ENCODE data around the gene FLOT2.
A peak's percentile ranks its signal among the peaks of the same experiment; 100 is the strongest.

FLOT2 gene

DNA sequence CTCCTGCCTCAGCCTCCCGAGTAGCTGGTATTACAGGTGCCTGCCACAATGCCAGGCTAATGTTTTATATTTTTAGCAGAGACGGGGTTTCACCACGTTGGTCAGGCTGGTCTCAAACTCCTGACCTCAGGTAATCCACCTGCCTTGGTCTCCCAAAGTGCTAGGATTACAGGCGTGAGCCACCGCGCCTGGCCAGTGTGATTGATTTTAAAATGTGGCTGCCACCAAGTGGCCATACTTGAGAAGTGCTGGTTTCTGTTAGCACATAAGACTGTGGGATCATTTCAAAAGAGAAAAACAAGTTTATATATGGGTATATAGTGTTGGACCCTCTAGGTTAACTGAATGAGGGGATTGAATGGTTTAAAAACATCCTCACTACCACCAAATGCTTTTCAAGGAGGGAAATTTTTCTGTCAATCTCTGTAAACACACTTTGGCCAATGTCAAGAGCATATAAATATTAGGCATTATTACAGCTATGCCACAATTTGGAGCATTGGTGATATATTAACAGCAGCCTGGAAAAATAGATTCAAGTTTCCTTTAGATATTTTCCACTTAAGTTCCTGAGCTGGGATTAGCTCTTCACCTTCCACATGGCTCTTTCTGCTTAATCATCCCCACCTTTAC is 18.9 kb upstream of the FLOT2 start:
- peaks cover 93 to 100% (median 95%) of the 10 kb centered on the region in 3 donors for H3K36me3 ChIP-seq

DNA sequence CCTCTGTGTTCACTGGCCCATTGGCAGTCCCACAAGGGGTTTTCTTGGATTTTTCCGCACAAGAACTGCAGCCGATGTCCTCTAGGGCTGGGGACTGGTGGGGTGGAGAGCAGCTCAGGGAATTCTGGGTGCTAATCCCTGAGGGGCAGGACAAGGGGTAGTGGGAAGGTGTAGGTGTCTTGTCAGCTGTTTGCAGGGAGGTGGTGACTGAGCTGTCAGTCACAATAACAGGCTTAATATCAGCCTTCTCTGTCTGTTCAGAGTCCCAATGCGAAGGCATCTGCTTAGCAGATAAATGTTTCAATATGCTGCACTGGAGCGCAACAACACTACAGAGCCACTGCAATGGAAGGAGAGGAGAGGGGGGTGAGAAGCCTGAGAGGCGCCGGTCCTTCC is 15.4 kb upstream of the FLOT2 start:
- H3K27me3 ChIP-seq: no peaks in the 10 kb centered on the region
- TF ChIP-seq, protein P1, sequence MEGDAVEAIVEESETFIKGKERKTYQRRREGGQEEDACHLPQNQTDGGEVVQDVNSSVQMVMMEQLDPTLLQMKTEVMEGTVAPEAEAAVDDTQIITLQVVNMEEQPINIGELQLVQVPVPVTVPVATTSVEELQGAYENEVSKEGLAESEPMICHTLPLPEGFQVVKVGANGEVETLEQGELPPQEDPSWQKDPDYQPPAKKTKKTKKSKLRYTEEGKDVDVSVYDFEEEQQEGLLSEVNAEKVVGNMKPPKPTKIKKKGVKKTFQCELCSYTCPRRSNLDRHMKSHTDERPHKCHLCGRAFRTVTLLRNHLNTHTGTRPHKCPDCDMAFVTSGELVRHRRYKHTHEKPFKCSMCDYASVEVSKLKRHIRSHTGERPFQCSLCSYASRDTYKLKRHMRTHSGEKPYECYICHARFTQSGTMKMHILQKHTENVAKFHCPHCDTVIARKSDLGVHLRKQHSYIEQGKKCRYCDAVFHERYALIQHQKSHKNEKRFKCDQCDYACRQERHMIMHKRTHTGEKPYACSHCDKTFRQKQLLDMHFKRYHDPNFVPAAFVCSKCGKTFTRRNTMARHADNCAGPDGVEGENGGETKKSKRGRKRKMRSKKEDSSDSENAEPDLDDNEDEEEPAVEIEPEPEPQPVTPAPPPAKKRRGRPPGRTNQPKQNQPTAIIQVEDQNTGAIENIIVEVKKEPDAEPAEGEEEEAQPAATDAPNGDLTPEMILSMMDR (IDR thresholded peaks at IDR 0.05): no peak
- H3K9me3 ChIP-seq: no peaks in the 10 kb centered on the region
- no peak overlapping the region for H3K4me3 ChIP-seq
- DNase-seq: no peak
- no peak overlapping the region for H3K27ac ChIP-seq
- H3K4me1 ChIP-seq: peaks cover 0 to 15% (median 10%) of the 10 kb centered on the region in 4 donors
- intact Hi-C loops (cut with DNase I; ENCODE audit: low total_unique reads): no loop called here
- peaks cover 80 to 100% (median 90%) of the 10 kb centered on the region in 3 donors for H3K36me3 ChIP-seq

More for the DNA sequence above, 18.9 kb upstream of the FLOT2 start:
- peak in 1 of 2 donors; percentile 51 for DNase-seq
- Histone ChIP-seq H3K27ac (no peak overlapping the region), H3K9me3 (no peaks in the 10 kb centered on the region), H3K4me3 (no peak overlapping the region), H3K27me3 (no peaks in the 10 kb centered on the region), H3K4me1 (no peaks in the 10 kb centered on the region)
- intact Hi-C loops (cut with DNase I; ENCODE audit: low total_unique reads): loop anchor here (5.0 kb wide), 1 partner anchor 154 kb away; no protein-coding TSS in a partner anchor
- TF ChIP-seq, protein P1 (IDR thresholded peaks at IDR 0.05): peak; percentile 62 to 72

GRCh38 chr17:28912281-28912937 is 14.9 kb upstream of the FLOT2 start:
- Histone ChIP-seq H3K27me3 (no peaks in the 10 kb centered on the region), H3K4me1 (peaks cover 0 to 16% (median 10%) of the 10 kb centered on the region in 4 donors), H3K27ac (no peak overlapping the region), H3K9me3 (no peaks in the 10 kb centered on the region), H3K36me3 (peaks cover 75 to 100% (median 90%) of the 10 kb centered on the region in 3 donors), H3K4me3 (no peak overlapping the region)
- intact Hi-C loops (cut with DNase I; ENCODE audit: low total_unique reads): no loop called here
- no peak for DNase-seq
- TF ChIP-seq, protein P1 (IDR thresholded peaks at IDR 0.05): no peak

GRCh38 chr17:28911411-28912045 is 14.0 kb upstream of the FLOT2 start:
- H3K36me3 ChIP-seq: peaks cover 67 to 100% (median 90%) of the 10 kb centered on the region in 3 donors
- H3K27ac ChIP-seq: no peak overlapping the region
- TF ChIP-seq, protein P1 (IDR thresholded peaks at IDR 0.05): no peak
- H3K9me3 ChIP-seq: no peaks in the 10 kb centered on the region
- intact Hi-C loops (cut with DNase I; ENCODE audit: low total_unique reads): no loop called here
- no peak for DNase-seq
- H3K4me1 ChIP-seq: peaks cover 0 to 16% (median 10%) of the 10 kb centered on the region in 4 donors
- H3K4me3 ChIP-seq: no peak overlapping the region
- H3K27me3 ChIP-seq: no peaks in the 10 kb centered on the region

DNA sequence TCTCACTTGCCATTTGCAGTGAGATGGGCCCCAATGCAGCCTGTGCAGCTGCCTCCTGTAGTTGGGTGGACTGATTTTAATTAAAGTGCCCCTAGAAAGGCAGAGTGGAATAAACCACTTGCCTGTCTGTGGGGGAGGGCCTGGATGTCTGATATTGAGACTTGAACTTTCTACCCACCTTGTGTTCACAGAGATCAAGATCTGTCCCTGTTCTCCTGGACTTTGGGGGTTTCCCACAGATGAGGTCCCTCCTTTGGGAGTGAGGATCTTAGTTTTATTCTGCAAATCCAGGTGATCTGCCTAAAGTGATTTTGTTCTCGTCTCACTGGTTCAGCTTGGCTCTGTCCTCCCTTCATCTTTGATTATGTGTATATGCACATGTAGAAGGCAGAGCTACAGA is 13.0 kb upstream of the FLOT2 start:
- peaks cover 61 to 100% (median 89%) of the 10 kb centered on the region in 3 donors for H3K36me3 ChIP-seq
- intact Hi-C loops (cut with DNase I; ENCODE audit: low total_unique reads): no loop called here
- H3K4me3 ChIP-seq: no peak overlapping the region
- H3K27me3 ChIP-seq: no peaks in the 10 kb centered on the region
- TF ChIP-seq, protein P1 (IDR thresholded peaks at IDR 0.05): no peak
- H3K27ac ChIP-seq: no peak overlapping the region
- DNase-seq: no peak
- H3K4me1 ChIP-seq: peaks cover 0 to 16% (median 10%) of the 10 kb centered on the region in 4 donors
- no peaks in the 10 kb centered on the region for H3K9me3 ChIP-seq

Data from tibial artery (tissue), 4 donors.